Measurements from ENCODE around the gene TMEM255A.
A peak's percentile ranks its signal among the peaks of the same experiment; 100 is the strongest.

TMEM255A gene

DNA sequence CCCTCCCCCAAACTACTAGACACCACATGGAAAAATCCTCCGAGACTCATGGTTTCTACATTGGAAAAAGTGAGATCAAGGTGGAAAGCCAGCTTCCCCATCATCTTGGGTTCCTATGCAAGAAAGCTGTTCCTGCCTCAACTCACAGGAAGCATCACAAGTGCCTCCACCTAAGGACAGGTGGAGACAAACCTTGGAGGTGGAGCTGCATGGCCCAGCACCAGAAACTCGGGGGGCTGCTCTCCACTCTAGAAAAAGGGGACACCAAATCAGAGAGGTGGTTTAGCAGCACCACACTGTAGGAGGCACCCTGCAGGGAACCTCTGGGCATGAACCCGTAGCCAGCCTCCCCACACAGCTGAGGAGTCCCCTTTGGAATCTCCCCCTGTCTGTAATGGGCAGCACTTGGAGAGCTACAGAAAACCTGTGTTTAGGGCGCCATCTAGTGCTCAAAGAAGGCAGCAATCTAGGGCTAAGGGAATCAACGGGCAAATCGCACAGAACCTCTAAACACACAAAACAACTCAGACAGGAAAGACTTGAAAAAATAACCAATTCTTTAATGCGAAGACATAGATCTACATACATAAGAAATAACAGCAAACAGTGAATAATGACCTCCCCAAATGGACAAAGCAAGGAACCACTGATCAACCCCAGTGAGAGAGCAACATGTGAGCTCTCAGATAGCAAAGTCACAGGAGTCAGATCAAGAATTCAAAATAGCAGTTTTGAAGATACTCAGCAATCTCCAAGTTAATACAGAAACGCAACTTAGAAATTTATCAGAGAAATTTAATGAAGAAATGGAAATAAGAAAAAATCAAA lies 97.6 kb downstream of the TMEM255A start:
- TF ChIP-seq, protein P1, sequence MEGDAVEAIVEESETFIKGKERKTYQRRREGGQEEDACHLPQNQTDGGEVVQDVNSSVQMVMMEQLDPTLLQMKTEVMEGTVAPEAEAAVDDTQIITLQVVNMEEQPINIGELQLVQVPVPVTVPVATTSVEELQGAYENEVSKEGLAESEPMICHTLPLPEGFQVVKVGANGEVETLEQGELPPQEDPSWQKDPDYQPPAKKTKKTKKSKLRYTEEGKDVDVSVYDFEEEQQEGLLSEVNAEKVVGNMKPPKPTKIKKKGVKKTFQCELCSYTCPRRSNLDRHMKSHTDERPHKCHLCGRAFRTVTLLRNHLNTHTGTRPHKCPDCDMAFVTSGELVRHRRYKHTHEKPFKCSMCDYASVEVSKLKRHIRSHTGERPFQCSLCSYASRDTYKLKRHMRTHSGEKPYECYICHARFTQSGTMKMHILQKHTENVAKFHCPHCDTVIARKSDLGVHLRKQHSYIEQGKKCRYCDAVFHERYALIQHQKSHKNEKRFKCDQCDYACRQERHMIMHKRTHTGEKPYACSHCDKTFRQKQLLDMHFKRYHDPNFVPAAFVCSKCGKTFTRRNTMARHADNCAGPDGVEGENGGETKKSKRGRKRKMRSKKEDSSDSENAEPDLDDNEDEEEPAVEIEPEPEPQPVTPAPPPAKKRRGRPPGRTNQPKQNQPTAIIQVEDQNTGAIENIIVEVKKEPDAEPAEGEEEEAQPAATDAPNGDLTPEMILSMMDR (IDR thresholded peaks at IDR 0.05; ENCODE audit: low read length, missing control alignments), result peak; percentile 78
- H3K4me3 ChIP-seq (replicated peaks; ENCODE audit: low read depth, low read length), result no peak overlapping the region
- peak; percentile 67 for DNase-seq (ENCODE audit: low read depth)

Measured in fibroblast of pulmonary artery (primary cell).